Neural progenitor cell (in vitro differentiated cells): ENCODE results near the gene NTM. TPM values are rescaled to one million over a fixed set of nuclear protein-coding genes. Genes with fewer than 3 reads are reported as not detected.

Source experiments
- DNase-seq: peaks from one replicate; pipeline ENCODE4 v3.0.0-alpha.2; 2016; ENCODE audit warnings: low spot score
- H2AFZ ChIP-seq: fragments of 200-600 bp; sonication (generic); replicated peaks from 2 replicates; pipeline ENCODE4 v1.6.1; 2016; ENCODE audit warnings: antibody characterized with exemption
- H3F3A ChIP-seq: fragments of 200-600 bp; sonication (generic); 2 replicates; pipeline ENCODE4 v1.6.1; 2016; ENCODE audit warnings: antibody characterized with exemption, low read depth
- H3K27ac ChIP-seq: fragments of 200-600 bp; sonication (generic); 2 replicates; pipeline ENCODE4 v1.5.1; 2016; ENCODE audit warnings: mild to moderate bottlenecking
- H3K27me3 ChIP-seq: fragments of 200-600 bp; sonication (generic); 2 replicates; pipeline ENCODE4 v1.6.1; 2016; ENCODE audit warnings: mild to moderate bottlenecking, moderate library complexity
- H3K36me3 ChIP-seq: fragments of 200-600 bp; sonication (generic); 2 replicates; pipeline ENCODE4 v1.5.1; 2016
- H3K4me1 ChIP-seq: fragments of 200-600 bp; sonication (generic); 2 replicates; pipeline ENCODE4 v1.6.1; 2016; ENCODE audit warnings: mixed run types
- H3K4me2 ChIP-seq: fragments of 200-600 bp; sonication (generic); 2 replicates; pipeline ENCODE4 v1.6.1; 2016
- H3K4me3 ChIP-seq: fragments of 200-600 bp; sonication (generic); 2 replicates; pipeline ENCODE4 v1.5.1; 2016
- H3K79me2 ChIP-seq: fragments of 200-600 bp; sonication (generic); 2 replicates; pipeline ENCODE4 v1.6.1; 2016; ENCODE audit warnings: low read depth
- H3K9ac ChIP-seq: fragments of 200-600 bp; sonication (generic); 2 replicates; pipeline ENCODE4 v1.6.1; 2016
- H3K9me3 ChIP-seq: fragments of 200-600 bp; sonication (generic); 2 replicates; pipeline ENCODE4 v1.5.1; 2016; ENCODE audit warnings: low read depth
- H4K20me1 ChIP-seq: fragments of 200-600 bp; sonication (generic); 2 replicates; pipeline ENCODE4 v1.6.1; 2016; ENCODE audit warnings: low read depth
- H3K27ac Mint-ChIP-seq: 3 replicates; pipeline ENCODE4 v1.8.0; 2021; ENCODE audit warnings: mixed read lengths
- H3K27me3 Mint-ChIP-seq: 2 replicates; pipeline ENCODE4 v1.8.0; 2022; ENCODE audit warnings: low read depth, mild to moderate bottlenecking, inconsistent platforms, moderate library complexity, mixed read lengths; ENCODE audit not compliant: insufficient read depth
- H3K36me3 Mint-ChIP-seq: 3 replicates; pipeline ENCODE4 v1.8.0; 2021; ENCODE audit warnings: mixed read lengths
- H3K4me1 Mint-ChIP-seq: 3 replicates; pipeline ENCODE4 v1.8.0; 2021; ENCODE audit warnings: mixed read lengths
- H3K4me3 Mint-ChIP-seq: 3 replicates; pipeline ENCODE4 v1.8.0; 2021; ENCODE audit warnings: mild to moderate bottlenecking, moderate library complexity, mixed read lengths
- H3K9me3 Mint-ChIP-seq: 3 replicates; pipeline ENCODE4 v1.8.0; 2020; ENCODE audit warnings: mixed read lengths
- EZH2 ChIP-seq: fragments of 200-600 bp; sonication (generic); IDR thresholded peaks from 2 replicates; pipeline ENCODE4 v1.6.1; 2017; ENCODE audit warnings: antibody characterized with exemption, mild to moderate bottlenecking, moderate library complexity
- EZH2phosphoT487 ChIP-seq: fragments of 200-600 bp; sonication (generic); IDR thresholded peaks from 2 replicates; pipeline ENCODE4 v1.6.1; 2017; ENCODE audit warnings: antibody characterized with exemption
- total RNA-seq: library from RNA; depleted of rRNA; stranded (reverse); fragments of >200 nt; gene quantifications from 2 replicates; pipeline ENCODE4 v1.2.3, GENCODE V29; 2015; ENCODE audit warnings: low replicate concordance
- TF ChIP-seq, protein P1 (sequence below): fragments of 200-600 bp; sonication (generic); IDR thresholded peaks from 2 replicates; pipeline ENCODE4 v1.5.1; 2017; ENCODE audit warnings: antibody characterized with exemption, mild to moderate bottlenecking

The NTM gene
- total RNA-seq, 1 donor from 2014 or later = 4.3 TPM

DNA sequence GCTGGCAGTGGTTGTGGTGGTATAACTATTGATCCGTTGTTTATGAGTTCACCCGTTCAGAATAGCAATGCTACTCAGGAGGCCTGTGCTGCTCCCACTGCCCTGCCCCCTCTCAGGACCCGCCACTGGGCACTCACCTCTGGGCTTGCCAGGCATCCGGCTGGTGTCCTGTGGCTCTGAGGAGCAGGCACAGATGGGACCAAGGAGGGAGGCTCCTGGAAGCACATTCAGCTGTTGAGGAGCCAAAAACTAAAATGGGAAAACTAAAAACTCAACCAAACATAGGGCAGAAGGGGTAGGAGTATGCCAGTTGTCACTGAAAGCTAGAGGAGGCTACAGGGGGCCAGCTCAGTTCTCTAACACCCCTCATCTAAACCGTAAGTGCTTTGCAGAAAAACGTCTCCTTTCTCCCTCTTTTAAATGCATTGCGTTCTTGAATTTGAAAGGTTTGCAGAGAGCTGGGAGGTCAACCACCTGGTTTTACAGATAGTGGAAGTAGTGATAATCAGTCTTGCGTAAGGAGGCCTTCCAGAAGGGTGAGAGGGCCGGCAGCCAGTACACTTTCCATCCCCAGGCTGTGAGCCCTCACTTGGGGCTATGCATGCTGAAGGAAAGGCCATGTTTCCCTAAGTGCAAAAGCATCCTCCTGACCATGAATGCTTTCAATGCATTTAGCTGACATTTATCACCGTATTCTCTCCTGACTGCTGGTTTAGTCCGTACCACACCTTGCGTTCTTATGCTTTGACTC lies 547.4 kb downstream of the NTM start:
- Histone ChIP-seq H3K9me3 (no peaks in the 10 kb centered on the region), H2AFZ (no peak overlapping the region), H3K4me3 (no peak overlapping the region), H3K9ac (no peak overlapping the region), H3F3A (no peaks in the 10 kb centered on the region), H3K4me1 (no peaks in the 10 kb centered on the region), H3K79me2 (no peaks in the 10 kb centered on the region), H3K4me2 (no peak overlapping the region), H3K36me3 (no peaks in the 10 kb centered on the region), H3K27ac (no peak overlapping the region), H3K27me3 (no peaks in the 10 kb centered on the region), H4K20me1 (no peaks in the 10 kb centered on the region)
- no peaks in the 10 kb centered on the region for H3K27me3 Mint-ChIP-seq
- peaks cover 4% of the 10 kb centered on the region for H3K4me1 Mint-ChIP-seq
- H3K9me3 Mint-ChIP-seq = no peaks in the 10 kb centered on the region
- TF ChIP-seq EZH2phosphoT487 (no peak), EZH2 (no peak)
- TF ChIP-seq, protein P1, sequence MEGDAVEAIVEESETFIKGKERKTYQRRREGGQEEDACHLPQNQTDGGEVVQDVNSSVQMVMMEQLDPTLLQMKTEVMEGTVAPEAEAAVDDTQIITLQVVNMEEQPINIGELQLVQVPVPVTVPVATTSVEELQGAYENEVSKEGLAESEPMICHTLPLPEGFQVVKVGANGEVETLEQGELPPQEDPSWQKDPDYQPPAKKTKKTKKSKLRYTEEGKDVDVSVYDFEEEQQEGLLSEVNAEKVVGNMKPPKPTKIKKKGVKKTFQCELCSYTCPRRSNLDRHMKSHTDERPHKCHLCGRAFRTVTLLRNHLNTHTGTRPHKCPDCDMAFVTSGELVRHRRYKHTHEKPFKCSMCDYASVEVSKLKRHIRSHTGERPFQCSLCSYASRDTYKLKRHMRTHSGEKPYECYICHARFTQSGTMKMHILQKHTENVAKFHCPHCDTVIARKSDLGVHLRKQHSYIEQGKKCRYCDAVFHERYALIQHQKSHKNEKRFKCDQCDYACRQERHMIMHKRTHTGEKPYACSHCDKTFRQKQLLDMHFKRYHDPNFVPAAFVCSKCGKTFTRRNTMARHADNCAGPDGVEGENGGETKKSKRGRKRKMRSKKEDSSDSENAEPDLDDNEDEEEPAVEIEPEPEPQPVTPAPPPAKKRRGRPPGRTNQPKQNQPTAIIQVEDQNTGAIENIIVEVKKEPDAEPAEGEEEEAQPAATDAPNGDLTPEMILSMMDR = no peak
- no peak overlapping the region for H3K27ac Mint-ChIP-seq
- no peak for DNase-seq
- no peak overlapping the region for H3K4me3 Mint-ChIP-seq
- peaks cover 1% of the 10 kb centered on the region for H3K36me3 Mint-ChIP-seq

DNA sequence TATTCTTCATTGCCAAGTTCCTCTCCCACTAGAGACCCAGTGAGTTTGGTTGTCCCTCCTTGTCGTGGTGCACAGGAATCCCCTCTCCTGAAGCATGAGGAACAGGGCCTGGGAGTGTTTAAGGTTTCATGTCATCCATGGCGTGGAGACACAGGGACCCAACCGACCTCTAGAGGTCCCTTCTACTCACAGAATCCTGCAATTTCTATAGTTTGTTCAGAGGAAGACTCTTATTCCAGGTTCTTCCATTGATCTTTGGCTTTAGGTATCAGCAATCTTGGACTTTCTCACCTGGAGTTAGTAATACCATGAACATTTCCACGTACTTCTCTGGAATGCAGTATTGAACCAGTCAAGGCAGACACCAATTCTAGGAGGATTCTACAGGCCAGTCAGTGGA lies 548.2 kb downstream of the NTM start:
- no peaks in the 10 kb centered on the region for H3K27me3 ChIP-seq

DNA sequence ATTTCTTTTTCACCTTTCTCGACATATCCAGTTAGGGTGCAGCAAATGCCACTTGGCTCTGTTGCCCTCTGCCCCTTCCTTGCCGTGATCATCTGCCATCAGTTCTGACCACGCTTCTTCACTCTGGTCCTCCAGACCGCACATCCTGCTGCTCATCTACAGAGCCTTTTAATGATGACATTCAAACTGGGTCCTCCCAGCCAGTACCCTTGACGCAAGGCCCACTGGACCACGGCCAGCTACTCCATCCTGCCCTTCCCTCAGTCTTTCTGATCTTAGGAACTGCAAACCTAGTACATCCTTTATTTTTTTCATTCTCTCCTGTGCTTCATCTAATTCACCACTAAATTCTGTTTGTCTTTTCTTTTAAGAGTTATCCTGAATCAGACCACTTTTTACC lies 551.8 kb downstream of the NTM start:
- Histone ChIP-seq H3K9me3 (no peaks in the 10 kb centered on the region), H3K4me2 (no peak overlapping the region), H3F3A (no peaks in the 10 kb centered on the region), H3K79me2 (no peaks in the 10 kb centered on the region), H3K27me3 (no peaks in the 10 kb centered on the region), H4K20me1 (no peaks in the 10 kb centered on the region), H3K4me1 (peaks cover 5% of the 10 kb centered on the region), H3K9ac (no peak overlapping the region), H2AFZ (no peak overlapping the region), H3K27ac (no peak overlapping the region), H3K36me3 (no peaks in the 10 kb centered on the region), H3K4me3 (no peak overlapping the region)
- Mint-ChIP-seq H3K4me3 (no peak overlapping the region), H3K4me1 (peaks cover 6% of the 10 kb centered on the region), H3K36me3 (peaks cover 1% of the 10 kb centered on the region), H3K27ac (no peak overlapping the region), H3K9me3 (no peaks in the 10 kb centered on the region), H3K27me3 (no peaks in the 10 kb centered on the region)
- TF ChIP-seq EZH2phosphoT487 (no peak), EZH2 (no peak)
- TF ChIP-seq, protein P1 = no peak
- DNase-seq = no peak

More for the DNA sequence above, 548.2 kb downstream of the NTM start:
- no peaks in the 10 kb centered on the region for H3K27me3 Mint-ChIP-seq
- Histone ChIP-seq H3K9ac (no peak overlapping the region), H3F3A (no peaks in the 10 kb centered on the region), H3K4me2 (no peak overlapping the region), H3K27ac (no peak overlapping the region), H3K79me2 (no peaks in the 10 kb centered on the region), H3K4me3 (no peak overlapping the region), H3K9me3 (no peaks in the 10 kb centered on the region), H3K36me3 (no peaks in the 10 kb centered on the region), H2AFZ (no peak overlapping the region), H4K20me1 (no peaks in the 10 kb centered on the region), H3K4me1 (no peaks in the 10 kb centered on the region)
- peaks cover 1% of the 10 kb centered on the region for H3K36me3 Mint-ChIP-seq
- no peak overlapping the region for H3K4me3 Mint-ChIP-seq
- TF ChIP-seq, protein P1 = no peak
- TF ChIP-seq EZH2 (no peak), EZH2phosphoT487 (no peak)
- no peaks in the 10 kb centered on the region for H3K4me1 Mint-ChIP-seq
- DNase-seq = no peak
- H3K9me3 Mint-ChIP-seq = no peaks in the 10 kb centered on the region
- H3K27ac Mint-ChIP-seq = no peak overlapping the region
